ENCODE measurements around the gene NEAT1. TPM values are rescaled to one million over a fixed set of nuclear protein-coding genes. Genes with fewer than 3 reads are reported as not detected.
A peak's percentile ranks its signal among the peaks of the same experiment; 100 is the strongest.

Gene NEAT1
- total and polyA plus RNA-seq, 2 of the 8 experiments (the other 6 are each of a cell fraction or from before 2014, with no cell fraction given): 2.4 to 10.7 TPM

DNA sequence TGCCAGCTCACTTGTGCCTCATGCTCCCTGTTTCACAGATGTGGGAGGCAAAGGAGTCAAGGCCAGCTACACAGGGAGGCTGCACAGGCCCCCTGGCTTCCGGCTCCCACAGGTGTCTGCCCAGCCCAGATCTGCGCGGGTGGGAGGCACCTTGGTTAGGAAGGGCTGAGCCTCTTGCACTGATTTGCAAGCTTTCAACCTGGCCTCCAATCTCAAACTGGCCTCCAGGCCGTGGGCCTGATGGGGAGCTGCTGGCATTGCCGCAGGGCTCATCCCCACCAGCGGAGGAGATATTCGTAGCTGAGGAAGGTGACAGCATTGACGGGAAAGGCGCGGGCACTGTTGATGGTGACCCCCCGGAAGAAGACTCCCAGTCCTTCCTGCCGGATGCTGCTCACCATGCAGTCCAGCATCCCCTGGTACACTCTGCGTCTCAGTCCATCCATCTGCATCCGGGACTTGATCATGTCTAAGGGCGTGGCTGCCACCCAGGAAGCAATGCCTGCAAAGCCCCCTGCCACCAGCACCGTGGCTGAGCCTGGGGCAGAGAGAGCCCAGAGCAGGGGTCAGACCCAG lies 46.4 kb upstream of the NEAT1 start:
- no peaks in the 10 kb centered on the region for H3K4me1 ChIP-seq (replicated peaks in 1 of 4; ENCODE audit: control insufficient read depth in 3 of 4, insufficient read depth in 4 of 4, low read length in 3 of 4)
- 87% methylated on average over 14 of the region's 16 CpGs; no CpG with 5 or more reads in 1 of the 2 experiments for WGBS, 2 experiments (ENCODE audit: extremely low coverage in 1 of 2, insufficient coverage in 1 of 2, insufficient read length in 1 of 2, insufficient replicate concordance in 2 of 2, low coverage in 1 of 2, low lambda C conversion rate in 2 of 2, missing lambda C conversion rate in 1 of 2)
- TF ChIP-seq ZNF274 (IDR thresholded peaks at IDR 0.05; ENCODE audit: borderline replicate concordance, extremely low read depth, low read length) (no peak), CHD2 (IDR thresholded peaks at IDR 0.05; ENCODE audit: low read length) (no peak), CBX8 (IDR thresholded peaks at IDR 0.05; ENCODE audit: borderline replicate concordance, low read depth, low read length) (no peak), SIN3A (conservative IDR thresholded peaks at IDR 0.05 in 1 of 2, IDR thresholded peaks at IDR 0.05 in 1 of 2; ENCODE audit: low read depth in 1 of 2, low read length in 2 of 2) (no peak), SP4 (IDR thresholded peaks at IDR 0.05; ENCODE audit: low read length) (no peak), BCL11A (IDR thresholded peaks at IDR 0.05; ENCODE audit: low read depth in 2 of 2, low read length in 2 of 2) (no peak), BRCA1 (IDR thresholded peaks at IDR 0.05; ENCODE audit: low read depth, low read length) (no peak), JUND (IDR thresholded peaks at IDR 0.05; ENCODE audit: low read length) (no peak), KDM1A (IDR thresholded peaks at IDR 0.05; ENCODE audit: borderline replicate concordance, low read length) (no peak), KDM5A (IDR thresholded peaks at IDR 0.05; ENCODE audit: low read length) (no peak), FOSL1 (IDR thresholded peaks at IDR 0.05; ENCODE audit: insufficient read depth, low read depth, low read length) (no peak), CREB1 (IDR thresholded peaks at IDR 0.05) (no peak), GTF2F1 (IDR thresholded peaks at IDR 0.05; ENCODE audit: borderline replicate concordance, low read depth, low read length) (no peak)
- TF ChIP-seq, protein P1, sequence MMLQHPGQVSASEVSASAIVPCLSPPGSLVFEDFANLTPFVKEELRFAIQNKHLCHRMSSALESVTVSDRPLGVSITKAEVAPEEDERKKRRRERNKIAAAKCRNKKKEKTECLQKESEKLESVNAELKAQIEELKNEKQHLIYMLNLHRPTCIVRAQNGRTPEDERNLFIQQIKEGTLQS (IDR thresholded peaks at IDR 0.05; ENCODE audit: insufficient read depth, low read depth, low read length): no peak

More for the DNA sequence above, 46.4 kb upstream of the NEAT1 start:
- ChIA-PET POLR2A (ENCODE audit: partially characterized antibody) (interaction anchor here (0.6 to 3.9 kb wide), 8 partner anchors 22 to 235 kb away, joined by 3 to 16 read pairs (median 5); partner anchors contain the start of genes MALAT1, SCYL1 and TIGD3), CTCF (ENCODE audit: partially characterized antibody) (interaction anchor here (0.6 to 2.8 kb wide), 12 partner anchors 9 to 599 kb away, joined by 3 to 11 read pairs (median 4); no protein-coding TSS in a partner anchor)
- no peak overlapping the region for H3K9ac ChIP-seq (replicated peaks in 1 of 4; ENCODE audit: extremely low read depth in 1 of 4, low read depth in 3 of 4, low read length in 3 of 4)
- peak overlapping the region; percentile 36 for H4K8ac ChIP-seq (ENCODE audit: extremely low read depth, insufficient read depth, low read length)
- H3K79me1 ChIP-seq (ENCODE audit: low read depth, low read length): no peaks in the 10 kb centered on the region
- H2BK20ac ChIP-seq (ENCODE audit: low read length): no peak overlapping the region
- no peak overlapping the region for H3K23ac ChIP-seq (ENCODE audit: insufficient read length)
- DNase-seq (ENCODE audit: low read depth in 1 of 2, low spot score in 2 of 2) (no peak), FAIRE-seq (no peak)
- H3K79me2 ChIP-seq (ENCODE audit: control insufficient read depth in 1 of 2, insufficient read depth in 2 of 2, low read length in 2 of 2): no peaks in the 10 kb centered on the region
- no peak overlapping the region for H3K4me3 ChIP-seq (ENCODE audit: extremely low read depth in 1 of 4, insufficient read depth in 2 of 4, low read depth in 3 of 4, low read length in 4 of 4)
- H3K36me3 ChIP-seq (ENCODE audit: control insufficient read depth in 2 of 4, insufficient read depth in 4 of 4, low read length in 3 of 4): no peaks in the 10 kb centered on the region
- H3K18ac ChIP-seq (ENCODE audit: extremely low read depth, low read length): no peak overlapping the region
- H4K5ac ChIP-seq (ENCODE audit: insufficient read length, low read depth, low read length): no peak overlapping the region
- H2BK120ac ChIP-seq (replicated peaks; ENCODE audit: low read depth, low read length): no peak overlapping the region
- no peak overlapping the region for H3K4ac ChIP-seq (replicated peaks; ENCODE audit: insufficient read length, low read depth, low read length)
- no peak overlapping the region for H3K27ac ChIP-seq (ENCODE audit: low read depth, low read length)
- no peak overlapping the region for H2BK15ac ChIP-seq (ENCODE audit: low read length)
- no peak overlapping the region for H2AFZ ChIP-seq (ENCODE audit: low read length)
- no peak overlapping the region for H3K4me2 ChIP-seq (ENCODE audit: insufficient read depth in 1 of 2, low read depth in 2 of 2, low read length in 2 of 2)
- H3K23me2 ChIP-seq (ENCODE audit: low read depth, low read length): no peaks in the 10 kb centered on the region
- H2BK5ac ChIP-seq (ENCODE audit: low read depth, low read length): no peak overlapping the region
- H3K14ac ChIP-seq (ENCODE audit: insufficient read length): no peak overlapping the region
- no peaks in the 10 kb centered on the region for H3K27me3 ChIP-seq (replicated peaks in 1 of 4; ENCODE audit: control insufficient read depth in 3 of 4, extremely low read depth in 1 of 4, insufficient read depth in 3 of 4, low read length in 3 of 4)
- H4K20me1 ChIP-seq (replicated peaks in 1 of 2; ENCODE audit: control insufficient read depth in 1 of 2, insufficient read depth in 2 of 2, low read length in 2 of 2): no peaks in the 10 kb centered on the region
- H3K9me3 ChIP-seq (ENCODE audit: insufficient read depth in 2 of 2, low read depth in 1 of 2, low read length in 1 of 2): no peaks in the 10 kb centered on the region
- H2BK12ac ChIP-seq (ENCODE audit: low read depth, low read length): no peak overlapping the region
- H4K91ac ChIP-seq (replicated peaks; ENCODE audit: insufficient read length, low read length): no peak overlapping the region
- no peak overlapping the region for H3K56ac ChIP-seq (replicated peaks; ENCODE audit: insufficient read length, low read depth, low read length)
- H2AK5ac ChIP-seq (ENCODE audit: low read depth, low read length): no peak overlapping the region

Measured in H1 (cell line).